Left ventricle myocardium superior (tissue), 1 donor: ENCODE measurements around the gene OASL. TPM values are rescaled to one million over a fixed set of nuclear protein-coding genes. Genes with fewer than 3 reads are reported as not detected.
A peak's percentile ranks its signal among the peaks of the same experiment; 100 is the strongest.
"Not testable (repeated sequence)": the region's sequence is repeated elsewhere in the genome, so short reads cannot be mapped to it uniquely, and the experiment has no call there.

ENCODE experiments used
- ATAC-seq: fragments of 200-7000 bp; cut with Tn5 transposase; one replicate; pipeline ENCODE4 v1.9.1; 2020; ENCODE audit warnings: mild to moderate bottlenecking, moderate library complexity
- DNase-seq: peaks from one replicate; pipeline ENCODE4 v3.0.0-alpha.2; 2020
- intact Hi-C: fragments of 100-400 bp; cut with micrococcal nuclease; formaldehyde crosslinking; loops from one replicate; pipeline ENCODE4 v1.11.0; 2022
- total RNA-seq: library from RNA; stranded (reverse); fragmentation: NEBNext Ultra II Directional; extraction: Animal tissue kit (Norgen Biotek cat#: 25700); gene quantifications from one replicate; pipeline ENCODE4 v1.2.1, GENCODE V29; 2021
- donor health status: DM: no; HTN: yes; CAD: no; lungs with severe emphysema.

OASL gene
- total RNA-seq, 1 donor from 2014 or later = 0.55 TPM

DNA sequence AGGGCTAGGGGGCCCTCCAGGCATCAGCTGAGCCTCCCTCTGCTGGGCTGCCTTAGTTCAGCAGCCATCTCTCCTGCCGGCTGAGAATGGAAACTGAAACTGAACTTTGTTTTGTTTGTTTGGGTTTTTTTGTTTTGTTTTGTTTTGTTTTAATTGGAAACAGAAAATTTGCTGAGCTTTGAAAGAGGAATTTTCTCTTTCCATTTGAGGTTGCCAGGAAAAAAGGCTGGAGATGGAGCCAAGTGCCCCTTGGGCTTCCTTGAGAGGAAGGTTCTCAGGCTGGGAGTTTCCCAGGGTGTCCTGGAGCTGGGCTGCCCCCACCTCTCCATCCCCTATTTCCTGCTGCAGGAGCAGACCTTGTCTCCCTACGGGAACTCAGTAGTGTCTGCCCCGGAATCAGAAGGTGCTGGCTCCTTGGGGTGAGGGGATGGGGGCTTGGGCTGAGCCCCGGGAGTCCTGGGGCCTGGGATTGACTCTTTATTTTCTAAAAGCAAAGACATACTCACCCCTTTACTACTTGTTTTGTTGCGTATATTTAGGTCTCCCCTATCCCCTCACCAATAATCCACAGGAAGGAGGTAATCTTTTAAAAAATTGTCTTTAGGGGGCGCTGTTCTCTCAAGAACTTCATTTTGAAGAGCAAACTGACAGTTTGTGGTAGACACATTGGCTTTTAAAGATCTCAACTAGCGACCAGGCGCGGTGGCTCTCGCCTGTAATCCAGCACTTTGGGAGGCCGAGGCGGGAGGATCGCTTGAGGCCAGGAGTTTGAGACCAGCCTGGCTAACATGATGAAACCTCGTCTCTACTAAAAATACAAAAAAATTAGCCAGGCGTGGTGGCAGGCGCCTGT lies 21.3 kb upstream of the OASL start:
- DNase-seq = no peak
- peak; percentile 68 for ATAC-seq
- intact Hi-C loops = no loop called here

DNA sequence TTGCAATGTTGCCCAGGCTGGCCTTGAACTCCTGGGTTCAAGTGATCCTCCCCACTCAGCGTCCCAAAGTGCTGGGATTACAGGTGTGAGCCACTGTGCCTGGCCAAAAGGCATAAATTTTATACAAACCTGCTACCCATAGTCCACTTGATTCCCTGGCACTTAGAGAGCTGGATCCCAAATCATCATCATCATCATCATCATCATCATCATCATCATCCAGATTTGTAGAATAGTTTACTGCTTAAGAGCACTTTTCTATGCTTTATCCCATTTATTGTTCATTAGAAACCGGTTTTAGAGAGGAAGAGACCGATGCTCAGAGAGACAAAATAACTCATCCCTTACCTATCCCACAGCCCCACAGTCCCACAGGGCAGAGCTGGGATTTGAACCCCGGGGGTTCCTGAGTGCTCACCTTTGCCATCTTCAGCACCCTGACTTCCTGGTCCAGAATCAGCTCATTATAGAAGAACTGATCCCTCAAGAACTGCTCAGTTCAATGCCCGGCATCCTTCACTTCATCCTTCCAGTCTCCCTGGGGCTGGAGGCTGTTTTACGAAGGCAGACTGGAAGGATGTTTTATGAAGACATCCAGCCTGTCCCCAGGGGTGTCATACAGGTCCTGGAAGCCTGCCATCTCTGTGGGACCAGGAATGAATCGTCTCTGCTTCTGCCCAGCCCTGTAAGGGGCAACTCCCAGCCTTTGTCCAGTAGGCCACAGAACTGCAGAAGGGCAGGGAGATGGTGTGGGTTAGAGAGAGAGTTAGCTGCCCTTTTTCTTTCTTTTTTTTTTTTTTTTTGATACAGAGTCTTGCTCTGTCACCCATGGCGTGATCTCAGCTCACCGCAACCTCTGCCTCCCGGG lies 20.2 kb upstream of the OASL start:
- DNase-seq (no peak), ATAC-seq (no peak)
- intact Hi-C loops = no loop called here

DNA sequence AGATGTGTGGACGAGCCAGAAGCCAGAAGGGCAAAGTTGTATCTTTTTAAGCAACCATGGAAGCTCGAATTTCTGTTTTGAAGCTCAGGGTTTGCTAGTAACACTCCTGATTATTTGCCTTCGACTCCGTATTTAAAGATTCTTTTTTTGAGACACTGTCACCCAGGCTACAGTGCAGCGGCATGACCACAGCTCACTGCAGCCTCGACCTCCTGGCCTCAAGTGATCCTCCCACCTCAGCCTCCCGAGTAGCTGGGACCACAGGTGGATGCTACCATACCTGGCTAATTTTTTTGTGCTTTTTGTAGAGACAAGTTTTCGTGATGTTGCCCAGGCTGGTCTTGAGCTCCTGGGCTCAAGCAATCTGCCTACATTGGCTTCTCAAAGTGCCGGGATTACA lies 18.7 kb upstream of the OASL start:
- intact Hi-C loops = no loop called here
- DNase-seq (no peak), ATAC-seq (no peak)

DNA sequence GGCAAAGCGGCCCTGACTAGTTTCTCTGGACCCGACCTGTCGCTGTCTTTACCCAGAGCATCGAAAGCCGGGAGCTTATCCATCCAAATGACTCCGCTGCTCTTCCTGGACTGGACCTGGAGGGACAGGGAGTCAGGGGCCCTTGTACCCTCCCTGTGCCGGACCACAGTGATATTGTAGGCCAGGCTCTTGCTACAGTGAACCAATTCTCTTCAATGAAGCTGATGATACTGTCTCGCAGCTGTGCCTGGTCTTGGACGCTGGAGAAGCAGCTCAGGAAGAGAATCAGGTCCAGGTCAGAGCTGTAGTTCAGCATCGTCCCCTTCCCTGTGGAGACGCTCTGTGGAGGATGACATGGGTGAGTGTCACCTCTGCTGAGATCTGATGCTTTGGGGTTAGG lies 14.7 kb upstream of the OASL start:
- intact Hi-C loops = no loop called here
- no peak for ATAC-seq
- DNase-seq = no peak

DNA sequence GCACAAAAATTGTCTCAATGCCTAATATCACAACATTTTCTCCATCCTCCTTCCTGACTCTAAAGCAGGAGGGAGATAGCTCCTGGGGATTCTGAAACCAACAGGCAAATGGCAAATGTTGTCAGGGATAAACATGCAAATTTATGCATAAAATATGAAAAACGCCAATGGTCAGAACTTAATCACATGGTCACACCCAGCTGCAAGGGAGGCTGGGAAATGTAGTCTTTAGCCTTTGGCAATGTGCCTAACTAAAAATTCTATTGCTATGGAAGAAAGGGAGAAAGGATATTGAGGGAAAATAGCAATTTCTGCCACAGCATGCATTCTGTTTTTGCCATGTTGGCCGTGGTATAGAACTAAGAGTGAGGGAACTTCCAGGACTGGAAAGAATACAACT lies 11.7 kb upstream of the OASL start:
- intact Hi-C loops = no loop called here
- DNase-seq = no peak
- no peak for ATAC-seq

DNA sequence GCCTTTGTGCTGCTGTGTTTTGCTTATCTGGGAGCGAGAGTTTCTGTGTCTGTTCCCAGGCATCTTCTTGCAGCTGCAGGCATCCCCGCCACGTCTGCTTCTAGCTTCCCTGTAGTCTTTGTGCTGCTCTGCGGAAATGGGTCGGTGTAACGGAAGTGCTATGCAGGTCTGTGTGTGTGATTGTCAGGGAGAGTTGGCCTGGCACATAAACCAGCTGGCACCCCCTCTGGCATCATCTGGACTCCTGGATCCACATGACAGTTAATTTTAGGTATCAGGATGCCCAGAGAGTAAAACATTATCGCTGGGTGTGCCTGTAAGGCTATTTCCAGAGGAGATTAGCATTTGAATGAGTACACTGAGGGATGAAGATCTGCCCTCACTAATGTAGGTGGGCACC lies 9.4 kb upstream of the OASL start:
- no peak for DNase-seq
- intact Hi-C loops = no loop called here

DNA sequence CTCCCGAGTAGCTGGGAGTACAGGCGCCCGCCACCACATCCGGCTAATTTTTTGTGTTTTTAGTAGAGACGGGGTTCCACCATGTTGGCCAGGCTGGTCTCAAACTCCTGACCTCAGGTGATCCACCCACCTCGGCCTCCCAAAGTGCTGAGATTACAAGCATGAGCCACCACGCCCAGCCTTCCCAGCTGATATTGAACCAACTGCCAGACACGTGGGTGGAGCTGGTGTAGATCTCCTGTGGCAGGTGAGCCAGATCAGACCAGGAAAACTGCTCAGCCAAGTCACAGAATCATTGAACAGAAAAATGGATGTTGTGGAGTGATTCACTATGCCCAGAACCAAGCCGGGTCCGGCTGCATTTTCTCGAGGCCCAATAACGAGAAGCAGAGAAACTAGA lies 8.4 kb upstream of the OASL start:
- DNase-seq, intact Hi-C loops, ATAC-seq: not testable (repeated sequence)

More for the DNA sequence above, 9.4 kb upstream of the OASL start:
- ATAC-seq = peak; percentile 57

DNA sequence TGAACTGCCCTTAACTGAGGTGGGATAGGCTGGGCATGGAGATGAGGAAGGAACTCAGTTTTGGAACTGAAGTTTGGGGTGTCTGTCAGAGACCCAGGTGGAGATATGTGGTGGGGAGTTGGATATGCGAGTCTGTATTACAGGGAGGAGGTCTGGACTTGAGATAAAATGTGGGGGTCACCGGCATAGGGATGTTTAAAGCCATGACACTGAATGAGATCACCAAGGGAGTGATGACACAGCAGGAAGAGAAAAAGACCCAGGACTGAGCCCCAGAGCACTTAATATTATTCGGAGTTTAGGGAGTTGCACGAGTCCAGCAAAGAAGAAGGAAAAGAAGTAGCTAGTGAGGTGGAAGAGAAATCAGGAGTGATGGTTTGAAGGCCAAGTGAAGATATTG lies 4.0 kb upstream of the OASL start:
- ATAC-seq (no peak), DNase-seq (no peak)
- intact Hi-C loops = no loop called here

DNA sequence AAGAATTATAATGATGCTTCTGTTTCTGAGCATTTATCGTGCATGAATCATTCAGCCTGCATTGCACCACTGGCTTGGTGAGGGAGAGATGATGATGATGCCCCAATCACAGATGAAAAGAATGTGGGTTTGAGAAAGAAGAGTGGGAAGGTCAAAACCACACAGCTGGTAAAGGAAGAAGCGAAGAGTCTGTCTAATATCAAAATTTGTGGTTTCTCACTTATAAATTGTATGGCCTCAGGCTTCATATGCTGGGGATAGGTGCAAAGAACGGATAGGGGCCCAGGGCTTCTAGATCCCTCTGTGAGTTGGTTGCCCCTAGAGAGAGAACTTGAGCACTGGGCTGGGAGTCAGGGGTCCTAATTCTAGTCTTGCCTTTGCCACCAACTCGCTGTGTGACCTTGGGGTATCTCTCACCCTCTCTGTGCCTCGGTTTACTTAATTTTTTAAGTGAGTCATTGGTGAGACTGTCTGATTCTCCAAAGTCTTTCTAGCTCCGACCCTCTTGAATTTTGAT lies 2.2 kb downstream of the OASL start:
- DNase-seq = no peak
- ATAC-seq = no peak
- intact Hi-C loops = no loop called here

DNA sequence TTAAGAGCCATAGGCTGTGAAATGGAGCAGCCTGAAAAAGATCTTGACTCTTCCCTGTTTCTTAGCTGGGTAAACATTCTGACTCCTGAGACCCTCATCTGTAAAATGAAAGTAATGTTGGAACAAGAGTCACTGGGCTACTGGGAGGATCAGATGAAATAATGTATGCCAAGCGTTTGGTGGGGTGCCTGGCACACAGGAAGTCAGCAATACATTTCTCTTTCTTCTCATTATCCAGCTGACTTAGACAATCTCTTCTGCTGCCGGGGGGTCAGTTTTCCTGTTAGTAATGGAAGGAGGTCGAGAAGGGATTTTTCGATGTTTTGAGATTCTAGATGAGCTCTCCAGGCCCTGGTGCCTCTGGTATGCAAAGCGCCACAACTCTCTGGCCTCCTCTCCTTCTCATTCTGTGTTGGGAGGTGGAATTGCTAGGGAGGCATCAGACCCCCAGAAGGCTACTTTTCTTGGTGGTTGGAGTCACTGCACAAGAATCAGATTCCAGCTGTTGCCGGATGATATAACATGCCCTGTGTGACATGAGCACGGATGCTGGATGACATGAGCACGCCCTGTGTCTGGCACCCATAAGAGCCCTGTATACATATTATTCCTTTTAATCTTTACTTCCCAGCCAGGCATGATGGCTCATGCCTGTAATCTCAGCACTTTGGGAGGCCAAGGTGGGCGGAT lies 4.3 kb downstream of the OASL start:
- ATAC-seq (no peak), DNase-seq (no peak)

DNA sequence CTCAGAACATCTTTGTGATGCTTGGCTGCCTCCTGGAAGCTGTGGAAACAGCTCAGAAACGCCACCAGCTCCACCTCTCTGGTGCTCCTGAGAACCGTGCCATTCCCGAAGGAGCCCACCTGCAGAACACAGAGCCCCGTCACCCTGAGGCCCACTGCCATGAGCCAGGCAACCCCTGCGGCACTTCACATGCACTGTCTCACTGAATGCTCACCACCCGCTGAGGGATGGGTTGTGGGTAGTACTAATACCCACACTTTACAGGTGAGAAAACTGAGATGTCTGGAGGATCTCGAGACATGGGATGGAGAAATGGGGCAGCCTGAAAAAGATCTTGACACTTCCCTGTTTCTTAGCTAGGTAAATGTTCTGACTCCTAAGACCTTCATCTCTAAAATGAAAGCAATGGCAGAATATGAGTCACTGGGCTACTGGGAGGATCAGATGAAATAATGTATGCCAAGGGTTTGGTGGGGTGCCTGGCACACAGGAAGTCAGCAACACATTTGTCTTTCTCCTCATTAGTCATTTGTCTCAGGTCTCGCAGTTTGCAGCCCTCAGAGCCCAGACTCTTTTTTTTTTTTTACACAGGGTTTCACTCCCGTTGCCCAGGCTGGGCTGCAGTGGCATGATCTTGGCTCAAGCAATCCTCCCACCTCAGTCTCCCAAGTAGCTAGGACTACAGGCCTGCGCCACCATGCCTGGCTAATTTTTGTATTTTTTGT lies 5.3 kb downstream of the OASL start:
- ATAC-seq (no peak), DNase-seq (no peak)
- intact Hi-C loops = no loop called here

More for the DNA sequence above, 4.3 kb downstream of the OASL start:
- intact Hi-C loops = no loop called here

DNA sequence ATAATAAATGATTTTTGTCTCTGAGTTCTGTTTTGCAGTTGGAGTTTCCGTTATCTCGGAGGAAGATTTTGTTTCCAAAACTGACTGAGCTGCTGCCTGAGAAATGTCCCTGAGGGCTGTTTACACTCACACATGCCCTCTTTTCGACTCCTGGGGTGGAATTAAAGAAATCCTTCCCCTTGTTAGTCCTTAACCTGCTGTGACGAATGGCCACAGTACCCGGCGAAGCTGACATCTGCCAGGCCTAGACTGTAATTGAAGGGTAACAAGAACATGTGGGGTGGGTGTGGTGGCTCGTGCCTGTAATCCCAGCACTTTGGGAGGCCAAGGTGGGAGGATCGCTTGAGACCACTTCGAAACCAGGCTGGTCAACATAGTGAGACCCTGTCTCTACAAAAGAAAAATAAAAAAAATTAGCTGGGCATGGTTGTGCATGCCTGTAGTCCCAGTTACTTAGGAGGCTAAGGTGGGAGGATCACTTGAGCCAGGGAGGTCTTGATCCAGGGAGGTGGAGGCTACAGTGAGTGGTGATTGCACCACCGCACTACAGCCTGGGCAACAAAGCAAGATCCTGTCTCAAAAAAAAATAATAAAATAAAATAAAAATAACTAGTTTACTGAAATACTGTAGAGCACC lies 8.4 kb downstream of the OASL start:
- DNase-seq (no peak), ATAC-seq (no peak)
- intact Hi-C loops = no loop called here

DNA sequence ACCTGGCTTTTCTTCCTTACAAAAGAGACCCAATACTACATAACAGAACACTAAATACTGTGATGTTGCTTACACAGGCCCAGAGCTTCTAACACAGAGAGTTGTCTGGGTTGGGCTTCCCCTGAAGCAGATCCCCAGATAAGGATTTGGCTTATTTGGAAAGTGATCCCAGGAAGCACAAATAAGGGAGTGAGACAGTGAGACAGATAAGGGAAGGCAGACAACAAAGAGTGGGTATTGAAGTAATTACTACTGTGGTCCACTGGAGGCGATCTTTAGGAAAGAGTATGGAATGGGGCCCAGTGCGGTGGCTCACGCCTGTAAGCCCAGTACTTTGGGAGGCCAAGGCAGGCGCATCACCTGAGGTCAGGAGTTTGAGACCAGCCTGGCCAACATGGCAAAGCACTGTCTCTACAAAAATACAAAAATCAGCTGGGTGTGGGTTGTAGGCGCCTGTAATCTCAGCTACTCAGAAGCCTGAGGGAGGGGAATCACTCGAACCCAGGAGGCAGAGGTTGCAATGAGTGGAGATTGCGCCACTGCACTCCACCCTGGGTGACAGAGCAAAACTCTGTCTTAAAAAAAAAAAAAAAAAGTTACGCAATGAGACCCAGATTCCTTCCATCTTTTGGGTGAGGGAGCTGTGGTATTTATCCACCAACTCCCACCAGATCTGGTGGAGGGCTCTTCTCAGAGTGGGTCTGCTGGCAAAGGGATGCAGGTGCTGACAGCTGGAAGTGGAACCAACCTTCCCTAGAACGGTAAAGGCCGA lies 12.6 kb downstream of the OASL start:
- intact Hi-C loops = no loop called here
- DNase-seq (no peak), ATAC-seq (no peak)

DNA sequence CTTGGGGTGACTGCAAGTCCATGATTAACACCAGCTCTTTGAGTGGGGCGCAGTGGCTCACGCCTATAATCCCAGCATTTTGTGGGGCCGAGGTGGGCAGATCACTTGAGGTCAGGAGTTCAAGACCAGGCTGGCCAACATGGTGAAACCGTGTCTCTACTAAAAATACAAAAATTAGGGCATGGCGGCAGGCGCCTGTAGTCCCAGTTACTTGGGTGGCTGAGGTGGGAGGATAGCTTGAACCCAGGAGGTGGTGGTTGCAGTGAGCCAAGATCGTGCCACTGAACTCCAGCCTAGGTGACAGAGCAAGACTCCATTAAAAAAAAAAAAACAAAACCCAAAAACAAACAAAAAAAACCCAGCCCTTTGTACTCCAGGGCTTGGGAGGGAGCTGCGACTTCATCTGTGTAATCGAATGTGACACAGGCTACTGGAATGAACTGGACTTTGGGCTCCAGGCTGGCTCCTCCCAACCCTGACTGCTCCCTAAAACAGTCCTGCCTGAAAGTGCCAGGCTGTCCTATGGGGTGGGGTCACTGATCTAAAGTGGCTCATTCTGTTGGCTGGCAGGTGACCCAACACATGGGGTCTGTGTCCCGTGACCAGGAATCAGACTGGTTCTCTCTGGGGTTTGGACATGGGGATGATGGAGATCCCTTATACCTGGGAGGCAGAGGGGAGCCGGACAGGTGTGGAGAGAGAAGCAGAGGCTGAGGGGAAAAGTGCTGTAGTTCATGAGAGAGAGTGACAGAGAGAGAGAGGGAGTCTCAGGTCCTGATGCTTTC lies 13.4 kb downstream of the OASL start:
- DNase-seq = no peak
- ATAC-seq = no peak
- intact Hi-C loops = no loop called here

DNA sequence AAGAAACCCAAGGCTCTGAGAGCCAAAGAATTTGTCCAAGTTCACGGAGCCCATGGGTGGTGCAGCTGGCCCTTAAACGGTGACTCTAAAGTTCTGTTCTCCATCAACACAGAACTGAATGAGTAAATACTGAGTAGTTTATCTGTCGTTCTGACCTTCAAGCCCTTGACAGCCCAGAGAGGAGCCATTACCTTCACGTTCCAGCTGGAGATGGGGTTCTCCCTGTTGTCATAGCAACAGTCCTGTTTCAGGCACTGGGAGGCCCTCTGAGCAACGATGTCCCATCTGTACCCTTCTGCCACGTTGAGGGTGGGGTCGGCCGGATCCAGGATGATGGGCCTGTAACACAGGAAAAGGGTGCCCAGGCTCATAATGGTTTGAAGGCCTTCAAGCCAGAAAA lies 15.2 kb downstream of the OASL start:
- intact Hi-C loops = no loop called here
- DNase-seq = no peak
- no peak for ATAC-seq

DNA sequence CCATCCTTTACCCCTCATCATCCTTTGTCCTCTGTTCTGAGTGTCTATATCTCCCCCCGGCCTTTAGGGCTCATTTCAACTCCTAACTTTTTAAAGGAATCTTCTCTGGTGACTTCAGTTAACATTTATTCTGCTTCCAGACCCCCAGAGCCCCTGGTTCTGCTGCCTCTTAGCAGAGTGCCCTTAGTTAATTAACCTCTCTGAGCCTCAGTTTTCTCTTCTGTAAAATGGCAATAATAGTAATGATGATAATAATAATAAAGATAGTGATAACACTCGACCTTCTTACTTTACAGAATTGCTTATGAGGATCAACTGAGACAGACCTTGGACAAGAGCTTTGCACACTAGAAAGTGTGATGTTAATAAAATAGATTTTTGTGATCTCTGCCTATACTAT lies 16.3 kb downstream of the OASL start:
- ATAC-seq (no peak), DNase-seq (no peak)
- intact Hi-C loops = no loop called here

DNA sequence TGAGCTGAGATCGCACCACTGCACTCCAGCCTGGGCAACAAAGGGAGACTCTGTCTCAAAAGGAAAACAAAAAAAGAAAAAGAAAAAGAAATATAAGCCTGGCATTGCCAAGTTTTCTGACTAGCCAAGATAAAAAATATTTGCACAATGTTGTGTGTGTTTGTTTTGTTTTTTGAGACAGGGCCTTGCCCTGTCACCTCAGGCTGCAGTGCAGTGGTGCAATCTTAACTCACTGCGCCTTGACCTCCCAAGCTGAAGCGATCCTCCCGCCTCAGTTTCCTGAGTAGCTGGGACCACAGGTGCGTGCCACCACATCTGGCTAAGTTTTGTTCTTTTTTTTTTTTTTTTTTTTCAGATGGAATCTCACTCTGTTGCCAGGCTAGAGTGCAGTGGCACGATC lies 17.3 kb downstream of the OASL start:
- DNase-seq (no peak), ATAC-seq (no peak)
- intact Hi-C loops = no loop called here
